HL-60 (cell line): ENCODE results near the gene ALOX12B.

Experiments
- DNase-seq, 2 experiments: peaks; one replicate each; pipeline ENCODE4 v3.0.0-alpha.2; 2010 to 2020; ENCODE audit warnings: low read depth in 1 of 2, low spot score in 1 of 2
- H3K27ac ChIP-seq: fragments of 250-450 bp; sonication (Bioruptor Pico); replicated peaks from 2 replicates; pipeline ENCODE4 v1.5.1; 2020; ENCODE audit warnings: mild to moderate bottlenecking, moderate library complexity
- H3K27me3 ChIP-seq: fragments of 250-450 bp; sonication (Bioruptor Pico); 2 replicates; pipeline ENCODE4 v1.5.1; 2021; ENCODE audit warnings: mild to moderate bottlenecking, moderate library complexity; ENCODE audit not compliant: insufficient read depth, poor library complexity, severe bottlenecking
- H3K4me3 ChIP-seq: replicated peaks from 2 replicates; pipeline ENCODE4 v1.5.1; 2011; ENCODE audit warnings: mild to moderate bottlenecking, control low read depth, low read length; ENCODE audit not compliant: insufficient read depth
- GABPA ChIP-seq: IDR thresholded peaks from 2 replicates; pipeline ENCODE4 v1.6.1; 2012; ENCODE audit warnings: low read depth
- POLR2AphosphoS5 ChIP-seq: IDR thresholded peaks from 2 replicates; pipeline ENCODE4 v1.6.1; 2012; ENCODE audit warnings: low read depth
- SPI1 ChIP-seq: IDR thresholded peaks from 2 replicates; pipeline ENCODE4 v1.6.1; 2012; ENCODE audit warnings: low read depth, mild to moderate bottlenecking, borderline replicate concordance
- TF ChIP-seq, protein P1 (sequence below): IDR thresholded peaks from 2 replicates; pipeline ENCODE4 v1.6.1; 2012; ENCODE audit warnings: low read depth; ENCODE audit not compliant: insufficient replicate concordance
- TF ChIP-seq, protein P2 (sequence below): IDR thresholded peaks from one replicate; pipeline ENCODE4 v1.5.1; 2011; ENCODE audit warnings: low read length, control low read depth, inconsistent platforms; ENCODE audit not compliant: insufficient read depth

ALOX12B gene

DNA sequence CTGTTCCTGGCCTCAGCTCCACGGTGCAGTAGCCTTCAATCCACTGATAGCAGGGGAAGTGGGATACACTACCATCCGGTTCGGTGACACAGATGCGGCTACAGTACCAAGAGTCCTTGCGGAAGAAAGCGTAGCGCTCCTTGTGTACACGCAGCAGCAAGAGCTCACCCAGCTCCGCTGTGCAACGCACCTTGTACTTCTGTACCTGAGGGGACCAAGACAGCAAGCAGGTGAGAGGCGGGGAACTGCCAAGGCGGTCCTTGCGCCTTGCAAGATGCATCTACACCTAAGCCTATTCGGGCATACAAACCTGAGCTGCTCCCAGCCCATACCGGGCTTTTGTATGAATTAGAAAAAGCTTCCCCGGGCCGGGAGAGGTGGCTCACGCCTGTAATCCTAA lies 29.3 kb upstream of the ALOX12B start:
- DNase-seq, result no peak
- Histone ChIP-seq H3K27me3 (no peaks in the 10 kb centered on the region), H3K4me3 (no peak overlapping the region), H3K27ac (no peak overlapping the region)
- TF ChIP-seq SPI1 (no peak), POLR2AphosphoS5 (no peak), GABPA (no peak)
- TF ChIP-seq, protein P1, sequence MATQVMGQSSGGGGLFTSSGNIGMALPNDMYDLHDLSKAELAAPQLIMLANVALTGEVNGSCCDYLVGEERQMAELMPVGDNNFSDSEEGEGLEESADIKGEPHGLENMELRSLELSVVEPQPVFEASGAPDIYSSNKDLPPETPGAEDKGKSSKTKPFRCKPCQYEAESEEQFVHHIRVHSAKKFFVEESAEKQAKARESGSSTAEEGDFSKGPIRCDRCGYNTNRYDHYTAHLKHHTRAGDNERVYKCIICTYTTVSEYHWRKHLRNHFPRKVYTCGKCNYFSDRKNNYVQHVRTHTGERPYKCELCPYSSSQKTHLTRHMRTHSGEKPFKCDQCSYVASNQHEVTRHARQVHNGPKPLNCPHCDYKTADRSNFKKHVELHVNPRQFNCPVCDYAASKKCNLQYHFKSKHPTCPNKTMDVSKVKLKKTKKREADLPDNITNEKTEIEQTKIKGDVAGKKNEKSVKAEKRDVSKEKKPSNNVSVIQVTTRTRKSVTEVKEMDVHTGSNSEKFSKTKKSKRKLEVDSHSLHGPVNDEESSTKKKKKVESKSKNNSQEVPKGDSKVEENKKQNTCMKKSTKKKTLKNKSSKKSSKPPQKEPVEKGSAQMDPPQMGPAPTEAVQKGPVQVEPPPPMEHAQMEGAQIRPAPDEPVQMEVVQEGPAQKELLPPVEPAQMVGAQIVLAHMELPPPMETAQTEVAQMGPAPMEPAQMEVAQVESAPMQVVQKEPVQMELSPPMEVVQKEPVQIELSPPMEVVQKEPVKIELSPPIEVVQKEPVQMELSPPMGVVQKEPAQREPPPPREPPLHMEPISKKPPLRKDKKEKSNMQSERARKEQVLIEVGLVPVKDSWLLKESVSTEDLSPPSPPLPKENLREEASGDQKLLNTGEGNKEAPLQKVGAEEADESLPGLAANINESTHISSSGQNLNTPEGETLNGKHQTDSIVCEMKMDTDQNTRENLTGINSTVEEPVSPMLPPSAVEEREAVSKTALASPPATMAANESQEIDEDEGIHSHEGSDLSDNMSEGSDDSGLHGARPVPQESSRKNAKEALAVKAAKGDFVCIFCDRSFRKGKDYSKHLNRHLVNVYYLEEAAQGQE, result no peak
- TF ChIP-seq, protein P2, sequence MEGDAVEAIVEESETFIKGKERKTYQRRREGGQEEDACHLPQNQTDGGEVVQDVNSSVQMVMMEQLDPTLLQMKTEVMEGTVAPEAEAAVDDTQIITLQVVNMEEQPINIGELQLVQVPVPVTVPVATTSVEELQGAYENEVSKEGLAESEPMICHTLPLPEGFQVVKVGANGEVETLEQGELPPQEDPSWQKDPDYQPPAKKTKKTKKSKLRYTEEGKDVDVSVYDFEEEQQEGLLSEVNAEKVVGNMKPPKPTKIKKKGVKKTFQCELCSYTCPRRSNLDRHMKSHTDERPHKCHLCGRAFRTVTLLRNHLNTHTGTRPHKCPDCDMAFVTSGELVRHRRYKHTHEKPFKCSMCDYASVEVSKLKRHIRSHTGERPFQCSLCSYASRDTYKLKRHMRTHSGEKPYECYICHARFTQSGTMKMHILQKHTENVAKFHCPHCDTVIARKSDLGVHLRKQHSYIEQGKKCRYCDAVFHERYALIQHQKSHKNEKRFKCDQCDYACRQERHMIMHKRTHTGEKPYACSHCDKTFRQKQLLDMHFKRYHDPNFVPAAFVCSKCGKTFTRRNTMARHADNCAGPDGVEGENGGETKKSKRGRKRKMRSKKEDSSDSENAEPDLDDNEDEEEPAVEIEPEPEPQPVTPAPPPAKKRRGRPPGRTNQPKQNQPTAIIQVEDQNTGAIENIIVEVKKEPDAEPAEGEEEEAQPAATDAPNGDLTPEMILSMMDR, result no peak

DNA sequence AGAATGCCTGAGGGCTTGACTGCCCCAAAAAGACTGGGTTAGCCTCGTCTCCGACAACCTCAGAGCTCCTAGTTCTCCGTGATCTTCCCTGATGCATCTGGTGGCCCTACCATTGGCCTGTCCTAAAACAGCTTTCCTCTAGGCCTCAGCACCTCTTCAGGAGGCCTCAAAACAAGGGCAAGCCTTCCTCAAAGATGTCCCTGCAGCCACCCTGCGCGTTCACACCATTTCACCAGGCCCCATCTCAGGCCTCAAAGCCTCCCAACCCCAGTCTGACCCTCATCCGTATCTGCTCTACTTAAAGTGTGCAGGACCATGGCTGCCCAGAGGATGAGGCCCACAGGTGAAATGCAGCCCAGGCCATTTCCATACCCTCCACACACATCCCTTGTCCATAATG lies 23.4 kb upstream of the ALOX12B start:
- no peak overlapping the region for H3K4me3 ChIP-seq
- no peak for DNase-seq
- no peaks in the 10 kb centered on the region for H3K27me3 ChIP-seq
- H3K27ac ChIP-seq, result no peak overlapping the region
- TF ChIP-seq GABPA, result no peak
- TF ChIP-seq SPI1, result no peak
- no peak for TF ChIP-seq POLR2AphosphoS5
- TF ChIP-seq, protein P1, result no peak

DNA sequence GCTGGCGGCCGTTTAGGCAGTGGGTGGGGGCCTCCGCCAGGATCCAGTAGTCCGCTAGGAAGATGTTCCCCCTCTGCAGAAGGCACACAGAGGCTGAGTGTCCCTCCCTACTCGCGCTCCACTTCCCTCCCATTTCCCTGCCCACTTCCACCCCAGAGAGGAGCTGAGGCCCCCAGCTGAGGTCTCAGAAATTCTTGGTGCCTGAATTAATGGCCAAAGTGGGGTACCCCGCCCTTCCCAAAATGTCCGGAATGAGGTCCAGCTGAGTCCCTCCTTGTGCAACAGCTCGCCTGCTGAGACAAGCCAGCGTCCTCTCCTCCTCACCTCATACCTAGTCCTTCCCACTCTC lies 22.9 kb upstream of the ALOX12B start:
- Histone ChIP-seq H3K27ac (no peak overlapping the region), H3K27me3 (no peaks in the 10 kb centered on the region), H3K4me3 (no peak overlapping the region)
- TF ChIP-seq, protein P1, result no peak
- TF ChIP-seq SPI1, result no peak
- no peak for TF ChIP-seq POLR2AphosphoS5
- TF ChIP-seq, protein P2, result no peak
- TF ChIP-seq GABPA, result no peak
- no peak for DNase-seq
